Kidney epithelial cell (primary cell): ENCODE results near the gene METTL16. TPM values are rescaled to one million over a fixed set of nuclear protein-coding genes. Genes with fewer than 3 reads are reported as not detected.

Experiments
- DNase-seq: peaks from one replicate; pipeline ENCODE4 v3.0.0-alpha.2; 2010; ENCODE audit warnings: low read depth
- H3K27me3 ChIP-seq: 2 replicates; pipeline ENCODE4 v1.6.0; 2011; ENCODE audit warnings: low read length; ENCODE audit not compliant: control insufficient read depth, insufficient read depth
- H3K36me3 ChIP-seq: 2 replicates; pipeline ENCODE4 v1.5.1; 2011; ENCODE audit warnings: low read length; ENCODE audit not compliant: control insufficient read depth, insufficient read depth
- H3K4me3 ChIP-seq: 2 replicates; pipeline ENCODE4 v1.5.1; 2011; ENCODE audit warnings: low read depth, mild to moderate bottlenecking, control low read depth, low read length
- CTCF ChIP-seq: IDR thresholded peaks from 2 replicates; pipeline ENCODE4 v1.5.1; 2011; ENCODE audit warnings: mild to moderate bottlenecking, moderate library complexity, low read length, control low read depth, inconsistent platforms; ENCODE audit not compliant: insufficient read depth, poor library complexity, severe bottlenecking
- total RNA-seq: library from RNA; depleted of rRNA; stranded (reverse); fragments of >200 nt; gene quantifications from 2 replicates; pipeline ENCODE4 v1.2.3, GENCODE V29; 2015

METTL16 gene
- total RNA-seq, 1 donor from 2014 or later, result 32.4 TPM

- no peak for DNase-seq
- no peak for TF ChIP-seq CTCF
- Histone ChIP-seq H3K27me3 (no peaks in the 10 kb centered on the region), H3K36me3 (no peaks in the 10 kb centered on the region), H3K4me3 (no peak overlapping the region)
Measured at GRCh38 chr17:2418572-2418971, 93.1 kb downstream of the METTL16 start.

- Histone ChIP-seq H3K4me3 (no peak overlapping the region), H3K27me3 (no peaks in the 10 kb centered on the region), H3K36me3 (no peaks in the 10 kb centered on the region)
- TF ChIP-seq CTCF, result peak; percentile 85
- DNase-seq, result no peak
Measured at GRCh38 chr17:2416010-2416734, 95.5 kb downstream of the METTL16 start.

- H3K27me3 ChIP-seq, result no peaks in the 10 kb centered on the region
- no peaks in the 10 kb centered on the region for H3K36me3 ChIP-seq
- no peak for TF ChIP-seq CTCF
- no peak overlapping the region for H3K4me3 ChIP-seq
- DNase-seq, result no peak
Measured at GRCh38 chr17:2415081-2415480, 96.6 kb downstream of the METTL16 start.

- Histone ChIP-seq H3K27me3 (no peaks in the 10 kb centered on the region), H3K36me3 (no peaks in the 10 kb centered on the region), H3K4me3 (no peak overlapping the region)
- no peak for DNase-seq
- no peak for TF ChIP-seq CTCF
Measured at GRCh38 chr17:2414446-2415064, 97.1 kb downstream of the METTL16 start.

GRCh38 chr17:2412561-2413021 lies 99.1 kb downstream of the METTL16 start:
- TF ChIP-seq CTCF, result peak; percentile 10
- Histone ChIP-seq H3K4me3 (no peak overlapping the region), H3K36me3 (no peaks in the 10 kb centered on the region), H3K27me3 (no peaks in the 10 kb centered on the region)
- DNase-seq, result no peak
